Uterus (tissue), 2 donors: ENCODE measurements around the gene P2RX2.

ENCODE experiments used
- POLR2A ChIP-seq, 2 donors: fragments of 450-650 bp; IDR thresholded peaks; one replicate each; pipeline ENCODE4 v1.6.1; 2016; ENCODE audit warnings: antibody characterized with exemption in 2 of 2, mild to moderate bottlenecking in 1 of 2, moderate library complexity in 1 of 2
- TF ChIP-seq, protein P1 (sequence below), 4 experiments: fragments of 200-600 bp in 2 of 4; fragments of 450-650 bp in 2 of 4; sonication (generic) in 2 of 4; IDR thresholded peaks; one replicate each; pipeline ENCODE4 v1.5.1; 2016 to 2019; ENCODE audit warnings: antibody characterized with exemption in 4 of 4, mild to moderate bottlenecking in 2 of 4, moderate library complexity in 1 of 4

DNA sequence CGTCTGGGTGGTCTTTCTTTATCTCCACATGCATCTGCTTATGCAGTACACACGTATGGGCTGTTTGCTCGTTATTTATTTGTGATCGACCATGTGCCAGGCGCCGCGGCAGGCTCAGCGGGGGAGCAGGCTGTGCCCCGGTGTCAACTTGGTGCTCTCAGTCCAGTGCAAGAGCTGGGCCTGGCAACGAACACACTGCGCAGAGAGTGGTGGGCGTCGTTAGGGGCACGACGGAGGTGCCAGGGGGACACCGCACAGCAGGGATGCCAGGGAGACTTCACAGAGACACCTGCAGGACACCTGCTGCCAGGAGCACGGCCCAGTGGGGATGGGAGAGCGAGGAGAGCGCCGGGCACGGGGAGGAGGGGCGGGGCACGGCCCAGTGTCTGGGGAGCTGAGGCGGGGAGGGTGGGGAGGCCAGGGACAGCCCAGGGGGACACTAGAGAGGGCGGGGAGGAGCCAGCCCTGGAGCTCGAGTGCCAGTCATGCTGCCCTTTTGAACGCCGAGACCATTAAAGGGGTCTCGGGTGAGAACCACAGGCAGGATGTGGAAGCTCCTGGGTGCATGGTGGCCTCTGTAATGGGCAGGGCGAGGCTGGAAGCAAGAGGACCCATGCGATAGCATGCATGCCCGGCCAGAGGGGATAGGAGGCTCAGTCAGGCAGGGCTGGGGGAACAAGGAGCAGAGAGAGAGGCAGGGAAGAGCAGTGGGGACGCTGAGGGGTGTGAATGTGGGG is 7.5 kb upstream of the P2RX2 start:
- TF ChIP-seq, protein P1, sequence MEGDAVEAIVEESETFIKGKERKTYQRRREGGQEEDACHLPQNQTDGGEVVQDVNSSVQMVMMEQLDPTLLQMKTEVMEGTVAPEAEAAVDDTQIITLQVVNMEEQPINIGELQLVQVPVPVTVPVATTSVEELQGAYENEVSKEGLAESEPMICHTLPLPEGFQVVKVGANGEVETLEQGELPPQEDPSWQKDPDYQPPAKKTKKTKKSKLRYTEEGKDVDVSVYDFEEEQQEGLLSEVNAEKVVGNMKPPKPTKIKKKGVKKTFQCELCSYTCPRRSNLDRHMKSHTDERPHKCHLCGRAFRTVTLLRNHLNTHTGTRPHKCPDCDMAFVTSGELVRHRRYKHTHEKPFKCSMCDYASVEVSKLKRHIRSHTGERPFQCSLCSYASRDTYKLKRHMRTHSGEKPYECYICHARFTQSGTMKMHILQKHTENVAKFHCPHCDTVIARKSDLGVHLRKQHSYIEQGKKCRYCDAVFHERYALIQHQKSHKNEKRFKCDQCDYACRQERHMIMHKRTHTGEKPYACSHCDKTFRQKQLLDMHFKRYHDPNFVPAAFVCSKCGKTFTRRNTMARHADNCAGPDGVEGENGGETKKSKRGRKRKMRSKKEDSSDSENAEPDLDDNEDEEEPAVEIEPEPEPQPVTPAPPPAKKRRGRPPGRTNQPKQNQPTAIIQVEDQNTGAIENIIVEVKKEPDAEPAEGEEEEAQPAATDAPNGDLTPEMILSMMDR (IDR thresholded peaks at IDR 0.05), result no peak
- TF ChIP-seq POLR2A (IDR thresholded peaks at IDR 0.05), result no peak
